ENCODE results near the gene ZNF497. TPM values are rescaled to one million over a fixed set of nuclear protein-coding genes. Genes with fewer than 3 reads are reported as not detected.

ZNF497 gene
- total and polyA plus RNA-seq, 2 of the 8 experiments (the other 6 are each of a cell fraction or from before 2014, with no cell fraction given) = 0.93 to 1.4 TPM

DNA sequence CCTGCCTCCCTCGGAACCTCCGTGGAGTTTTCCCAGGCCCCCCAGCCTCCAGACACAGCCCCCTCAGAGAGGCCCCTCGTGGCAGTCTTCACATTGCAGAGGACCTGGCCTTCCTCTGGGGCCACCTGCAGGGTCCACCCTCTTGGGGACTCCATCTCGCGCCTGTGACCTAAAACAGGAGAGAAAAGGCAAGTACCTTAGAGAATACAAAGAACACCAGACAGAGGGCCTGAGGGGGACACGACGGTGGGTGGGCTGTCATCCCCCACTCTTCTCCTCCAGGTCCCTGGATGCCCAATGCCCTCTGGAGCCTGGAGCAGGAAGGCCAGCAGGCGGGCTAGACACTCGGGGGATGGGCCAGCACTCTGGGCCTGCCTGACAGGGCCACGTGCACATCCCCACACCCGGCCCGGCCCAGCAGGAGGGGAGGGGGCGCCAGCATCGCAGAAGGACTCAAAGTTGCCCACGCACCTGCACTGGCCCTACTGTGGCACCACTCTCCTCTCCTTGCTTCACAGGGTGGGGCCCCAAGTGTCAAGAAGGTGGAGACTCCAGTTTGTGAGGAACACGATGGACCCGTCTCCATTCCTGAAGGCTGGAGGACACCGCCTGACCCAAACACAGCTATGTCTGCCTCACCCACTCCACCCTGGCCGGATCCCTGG, 4.9 kb downstream of the ZNF497 start:
- Histone ChIP-seq H3K27ac (ENCODE audit: low read depth, low read length) (peak overlapping the region; percentile 47; the same call in 1 of the 2 replicates), H3K36me3 (ENCODE audit: control insufficient read depth in 2 of 4, insufficient read depth in 4 of 4, low read length in 3 of 4) (no peaks in the 10 kb centered on the region), H4K20me1 (replicated peaks in 1 of 2; ENCODE audit: control insufficient read depth in 1 of 2, insufficient read depth in 2 of 2, low read length in 2 of 2) (peaks cover 0 to 3% of the 10 kb centered on the region in 2 experiments), H2BK15ac (ENCODE audit: low read length) (0 out of 2 replicates have a peak overlapping the region, but pooled peaks have one; percentile 1), H2BK12ac (ENCODE audit: low read depth, low read length) (peak overlapping the region; percentile 11; the same call in 1 of the 2 replicates), H2AK5ac (ENCODE audit: low read depth, low read length) (no peak overlapping the region), H3K79me1 (ENCODE audit: low read depth, low read length) (no peaks in the 10 kb centered on the region), H4K8ac (ENCODE audit: extremely low read depth, insufficient read depth, low read length) (no peak overlapping the region), H2BK120ac (replicated peaks; ENCODE audit: low read depth, low read length) (no peak overlapping the region), H4K5ac (ENCODE audit: insufficient read length, low read depth, low read length) (no peak overlapping the region), H3K4ac (replicated peaks; ENCODE audit: insufficient read length, low read depth, low read length) (no peak overlapping the region), H3K9ac (replicated peaks in 1 of 4; ENCODE audit: extremely low read depth in 1 of 4, low read depth in 3 of 4, low read length in 3 of 4) (no peak overlapping the region), H3K27me3 (replicated peaks in 1 of 4; ENCODE audit: control insufficient read depth in 3 of 4, extremely low read depth in 1 of 4, insufficient read depth in 3 of 4, low read length in 3 of 4) (no peaks in the 10 kb centered on the region), H3K56ac (replicated peaks; ENCODE audit: insufficient read length, low read depth, low read length) (no peak overlapping the region), H3K14ac (ENCODE audit: insufficient read length) (no peak overlapping the region), H3K4me3 (ENCODE audit: extremely low read depth in 1 of 4, insufficient read depth in 2 of 4, low read depth in 3 of 4, low read length in 4 of 4) (no peak overlapping the region), H3K23ac (ENCODE audit: insufficient read length) (no peak overlapping the region), H4K91ac (replicated peaks; ENCODE audit: insufficient read length, low read length) (no peak overlapping the region), H2BK5ac (ENCODE audit: low read depth, low read length) (no peak overlapping the region), H3K18ac (ENCODE audit: extremely low read depth, low read length) (no peak overlapping the region), H3K4me2 (ENCODE audit: insufficient read depth in 1 of 2, low read depth in 2 of 2, low read length in 2 of 2) (no peak overlapping the region), H3K9me3 (ENCODE audit: insufficient read depth in 2 of 2, low read depth in 1 of 2, low read length in 1 of 2) (no peaks in the 10 kb centered on the region), H2AFZ (ENCODE audit: low read length) (no peak overlapping the region), H3K79me2 (ENCODE audit: control insufficient read depth in 1 of 2, insufficient read depth in 2 of 2, low read length in 2 of 2) (no peaks in the 10 kb centered on the region), H2BK20ac (ENCODE audit: low read length) (no peak overlapping the region), H3K4me1 (replicated peaks in 1 of 4; ENCODE audit: control insufficient read depth in 3 of 4, insufficient read depth in 4 of 4, low read length in 3 of 4) (peaks cover 0 to 8% (median 5%) of the 10 kb centered on the region in 4 experiments; a peak in 4 of 7 replicates), H3K23me2 (ENCODE audit: low read depth, low read length) (peaks cover 4% of the 10 kb centered on the region)
- DNase-seq (ENCODE audit: low read depth in 1 of 2, low spot score in 2 of 2) (no peak), FAIRE-seq (no peak)
- ChIA-PET POLR2A (ENCODE audit: partially characterized antibody) (interaction anchor here (0.6 to 2.8 kb wide), 6 partner anchors 10 to 153 kb away, joined by 3 to 14 read pairs (median 6); no protein-coding TSS in a partner anchor), CTCF (ENCODE audit: partially characterized antibody) (interaction anchor here (1.0 to 2.7 kb wide), 5 partner anchors 9 to 137 kb away, joined by 3 to 11 read pairs (median 5); no protein-coding TSS in a partner anchor)
- 76% methylated on average over 16 of the region's 19 CpGs; no CpG with 5 or more reads in 1 of the 2 experiments for WGBS, 2 experiments (ENCODE audit: extremely low coverage in 1 of 2, insufficient coverage in 1 of 2, insufficient read length in 1 of 2, insufficient replicate concordance in 2 of 2, low coverage in 1 of 2, low lambda C conversion rate in 2 of 2, missing lambda C conversion rate in 1 of 2)
- TF ChIP-seq, protein P1, sequence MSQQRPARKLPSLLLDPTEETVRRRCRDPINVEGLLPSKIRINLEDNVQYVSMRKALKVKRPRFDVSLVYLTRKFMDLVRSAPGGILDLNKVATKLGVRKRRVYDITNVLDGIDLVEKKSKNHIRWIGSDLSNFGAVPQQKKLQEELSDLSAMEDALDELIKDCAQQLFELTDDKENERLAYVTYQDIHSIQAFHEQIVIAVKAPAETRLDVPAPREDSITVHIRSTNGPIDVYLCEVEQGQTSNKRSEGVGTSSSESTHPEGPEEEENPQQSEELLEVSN (IDR thresholded peaks at IDR 0.05) = no peak
- TF ChIP-seq POU5F1 (IDR thresholded peaks at IDR 0.05; ENCODE audit: low read depth, low read length) = no peak

Measured in H1 (cell line).